Stimulated activated naive CD8-positive, alpha-beta T cell treated with anti-CD3 and anti-CD28 coated beads, Interleukin-15, Interleukin-2, amounts not matched to agents 100 U/mL and 50 U/mL, for 24 hours (primary cell): Measurements from ENCODE around the gene RALGAPA2.
A peak's percentile ranks its signal among the peaks of the same experiment; 100 is the strongest.

ENCODE experiments used
- ATAC-seq: fragments of 150-1000 bp; cut with Tn5 transposase; one replicate; pipeline ENCODE4 v1.10.0; 2021
- DNase-seq: peaks from one replicate; pipeline ENCODE4 v3.0.0; 2021

RALGAPA2 gene

DNA sequence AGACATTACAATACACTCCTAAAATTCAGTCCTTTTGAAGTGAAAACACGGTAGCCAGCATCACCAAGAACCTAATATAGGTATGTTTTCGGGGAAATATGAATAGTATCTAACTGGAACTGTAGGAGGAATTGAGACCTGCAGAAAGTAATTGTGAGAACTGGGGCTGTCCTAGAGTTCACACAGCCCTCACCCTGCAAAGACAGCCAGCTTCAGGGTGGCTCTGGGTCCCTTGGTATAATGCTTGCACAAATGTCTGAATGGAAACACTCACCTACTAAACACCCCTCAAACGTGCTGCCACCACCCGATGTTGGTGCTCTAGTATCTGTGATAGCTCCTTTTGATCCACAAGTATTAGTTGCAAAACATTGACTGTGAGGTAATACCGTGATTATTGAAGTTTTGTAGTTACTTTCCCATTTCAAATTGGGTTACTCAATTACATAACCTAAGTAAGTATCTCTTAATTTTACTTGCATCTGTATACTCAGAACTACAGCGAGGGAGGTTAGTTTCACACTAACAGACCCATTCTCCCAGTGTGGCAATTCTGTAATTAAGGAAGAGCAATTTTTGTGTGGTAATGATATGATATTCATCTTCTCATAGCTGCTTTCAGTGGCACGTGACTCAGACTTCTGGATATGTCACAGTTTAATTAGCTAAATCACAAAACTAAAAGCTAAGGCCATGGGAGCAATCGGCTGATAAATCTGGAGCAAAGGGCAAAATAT, 215.0 kb downstream of the RALGAPA2 start:
- ATAC-seq (peak; percentile 85), DNase-seq (no peak)

- ATAC-seq (no peak), DNase-seq (no peak)
These were observed 216.5 kb downstream of the RALGAPA2 start for GRCh38 chr20:20495729-20496503.

- ATAC-seq (no peak), DNase-seq (no peak)
These were observed 218.7 kb downstream of the RALGAPA2 start for GRCh38 chr20:20493701-20494100.

DNA sequence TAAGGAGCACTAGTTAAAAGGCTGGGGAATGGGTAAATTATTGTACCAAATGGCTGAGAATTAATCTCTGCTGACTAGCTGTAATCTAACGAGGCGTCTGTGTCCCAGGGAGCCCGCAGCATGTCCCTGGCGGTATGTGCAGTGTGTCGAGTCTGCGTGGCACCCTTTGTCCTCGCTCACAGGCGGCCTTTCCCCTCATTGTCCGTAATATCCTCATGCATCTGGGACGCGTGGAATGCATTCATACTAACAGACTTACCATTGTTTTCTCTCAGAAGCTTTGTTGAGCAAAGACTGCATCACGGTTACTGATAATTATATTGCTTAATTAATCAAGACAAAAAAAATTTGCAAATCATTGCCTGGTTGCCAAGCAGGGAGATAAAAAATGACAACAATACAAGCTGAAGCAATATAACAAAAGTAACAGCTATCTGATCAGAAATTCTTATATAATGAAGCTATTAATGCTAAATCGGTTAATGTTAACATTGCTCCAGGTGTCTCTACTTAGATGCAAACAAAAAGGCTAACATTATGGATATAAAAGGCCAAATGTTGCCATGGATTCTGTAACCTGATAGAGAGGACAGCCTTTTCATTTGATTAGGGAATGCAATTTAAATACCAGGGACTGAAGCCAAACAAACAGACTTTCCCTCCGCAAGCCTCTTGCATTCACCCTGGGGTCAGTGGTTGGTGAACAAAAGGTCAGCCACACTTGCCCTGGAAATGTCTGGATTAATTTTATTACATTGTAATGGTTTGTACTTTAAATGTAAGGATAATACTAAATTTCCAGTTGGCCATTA, 219.7 kb downstream of the RALGAPA2 start:
- ATAC-seq (no peak), DNase-seq (no peak)

DNA sequence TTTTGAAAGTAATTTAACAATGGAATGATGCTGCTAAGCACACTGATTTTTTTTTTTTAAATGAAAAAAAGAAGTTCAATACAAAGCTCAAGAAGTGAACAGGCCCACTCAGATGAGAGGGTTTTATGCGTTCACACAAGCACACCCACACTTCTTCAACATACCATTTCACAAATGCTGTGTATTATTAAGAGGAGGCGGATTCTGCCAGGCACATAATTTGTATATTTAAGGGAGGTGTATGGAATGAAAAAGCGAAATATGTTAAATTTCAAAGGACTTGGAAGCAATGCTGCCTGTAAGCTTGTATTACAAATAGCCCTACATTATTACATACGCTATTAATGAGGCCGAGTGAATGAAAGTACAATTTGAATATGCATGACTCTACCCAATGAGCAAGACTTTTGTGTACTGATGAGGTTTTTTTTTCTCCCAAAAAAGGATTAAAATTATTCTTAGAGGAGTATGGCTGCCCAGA, 220.6 kb downstream of the RALGAPA2 start:
- ATAC-seq, result peak; percentile 0
- DNase-seq, result no peak

GRCh38 chr20:20491110-20491783, 221.2 kb downstream of the RALGAPA2 start:
- peak; percentile 76 for ATAC-seq
- peak; percentile 26 for DNase-seq

- DNase-seq (no peak), ATAC-seq (no peak)
These were observed 221.8 kb downstream of the RALGAPA2 start for GRCh38 chr20:20490673-20491072.

GRCh38 chr20:20489648-20490341, 222.6 kb downstream of the RALGAPA2 start:
- DNase-seq, result peak; percentile 22
- ATAC-seq, result no peak

DNA sequence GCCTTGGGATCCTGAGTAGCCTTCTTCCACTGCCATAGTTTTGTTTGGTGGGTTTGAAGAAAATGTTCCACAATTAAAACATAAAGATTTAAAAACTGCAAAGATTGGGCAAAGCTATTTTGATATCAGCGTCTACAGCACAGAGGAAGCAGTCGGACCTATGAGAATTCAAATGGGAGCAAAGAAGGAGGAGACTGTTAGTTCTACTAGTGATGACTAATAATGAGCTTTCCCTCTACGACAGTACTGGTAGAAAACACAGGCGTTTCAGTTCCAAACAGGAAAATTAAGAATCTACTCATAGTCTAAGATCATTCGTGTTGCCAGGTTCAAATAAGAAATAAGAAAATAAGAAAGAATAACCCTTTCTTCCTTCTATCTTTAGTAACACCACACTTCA, 223.4 kb downstream of the RALGAPA2 start:
- ATAC-seq (no peak), DNase-seq (no peak)

DNA sequence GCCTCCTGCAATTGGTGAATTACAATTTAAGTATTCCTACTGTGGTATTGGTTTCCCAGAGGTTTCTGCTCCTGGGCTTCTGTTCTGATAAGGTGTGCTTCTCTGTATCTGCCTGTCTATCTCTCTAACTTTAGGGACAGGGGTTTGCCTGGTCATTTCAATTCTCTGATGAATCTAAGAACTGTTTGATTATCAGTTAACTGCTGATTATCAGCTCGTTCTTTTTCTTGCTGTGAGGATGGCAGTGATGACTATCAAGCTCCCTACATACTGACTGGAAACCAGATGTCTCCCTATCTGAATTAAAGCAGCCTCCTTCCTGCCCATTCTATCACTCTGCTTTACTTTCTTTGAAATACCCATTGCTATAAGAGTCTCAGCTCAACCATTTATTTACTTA, 224.1 kb downstream of the RALGAPA2 start:
- DNase-seq (no peak), ATAC-seq (no peak)

- peak; percentile 40 for DNase-seq
- ATAC-seq, result peak; percentile 54
These were observed 224.6 kb downstream of the RALGAPA2 start for GRCh38 chr20:20487811-20488210.

- ATAC-seq (no peak), DNase-seq (no peak)
These were observed 229.1 kb downstream of the RALGAPA2 start for GRCh38 chr20:20483328-20483727.

GRCh38 chr20:20482453-20482852, 230.0 kb downstream of the RALGAPA2 start:
- ATAC-seq (no peak), DNase-seq (no peak)

- ATAC-seq (peak; percentile 84), DNase-seq (no peak)
These were observed 231.8 kb downstream of the RALGAPA2 start for GRCh38 chr20:20480689-20481088.

DNA sequence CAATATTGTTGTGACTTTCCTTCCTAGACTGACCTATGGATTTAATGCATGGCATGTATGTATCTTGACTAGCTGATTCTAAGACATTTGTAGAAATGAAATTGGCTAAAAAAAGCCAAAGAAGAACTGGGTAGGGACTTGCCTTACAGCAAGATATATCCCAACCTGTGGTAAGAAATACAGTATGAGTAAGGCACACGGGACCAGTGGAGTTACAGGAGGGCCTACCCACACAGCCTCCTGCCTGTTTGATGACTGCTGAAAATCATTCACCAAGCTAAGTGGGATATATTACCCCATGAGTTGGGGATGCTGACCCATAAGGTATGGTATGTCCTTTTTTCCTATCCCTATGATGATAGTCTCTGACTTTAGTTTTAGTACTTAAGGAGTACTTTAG, 232.3 kb downstream of the RALGAPA2 start:
- peak; percentile 66 for ATAC-seq

GRCh38 chr20:20477444-20478041, 234.9 kb downstream of the RALGAPA2 start:
- no peak for ATAC-seq

More for the DNA sequence above, 232.3 kb downstream of the RALGAPA2 start:
- no peak for DNase-seq

DNA sequence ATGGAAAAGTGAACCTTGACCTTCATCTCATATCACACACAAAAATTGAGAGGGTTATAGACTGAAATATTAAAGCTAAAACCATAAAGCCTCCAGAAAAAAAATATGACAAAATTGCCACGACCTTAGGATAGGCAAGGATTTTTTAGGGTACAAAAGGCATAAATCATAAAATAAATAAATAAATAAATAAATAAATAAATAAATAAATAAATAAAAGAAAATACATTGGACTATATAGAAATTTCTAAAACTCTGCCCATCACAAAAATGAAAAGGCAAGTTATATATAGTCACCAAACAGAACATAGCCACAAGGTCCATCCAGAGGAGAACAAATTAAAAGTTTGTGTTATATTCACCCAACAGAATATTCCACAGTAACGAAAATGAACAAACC, 235.9 kb downstream of the RALGAPA2 start:
- DNase-seq, result no peak

More at GRCh38 chr20:20477444-20478041, 234.9 kb downstream of the RALGAPA2 start:
- DNase-seq, result no peak

GRCh38 chr20:20473657-20474056, 238.8 kb downstream of the RALGAPA2 start:
- ATAC-seq (no peak), DNase-seq (no peak)

More for the DNA sequence above, 235.9 kb downstream of the RALGAPA2 start:
- ATAC-seq, result no peak

DNA sequence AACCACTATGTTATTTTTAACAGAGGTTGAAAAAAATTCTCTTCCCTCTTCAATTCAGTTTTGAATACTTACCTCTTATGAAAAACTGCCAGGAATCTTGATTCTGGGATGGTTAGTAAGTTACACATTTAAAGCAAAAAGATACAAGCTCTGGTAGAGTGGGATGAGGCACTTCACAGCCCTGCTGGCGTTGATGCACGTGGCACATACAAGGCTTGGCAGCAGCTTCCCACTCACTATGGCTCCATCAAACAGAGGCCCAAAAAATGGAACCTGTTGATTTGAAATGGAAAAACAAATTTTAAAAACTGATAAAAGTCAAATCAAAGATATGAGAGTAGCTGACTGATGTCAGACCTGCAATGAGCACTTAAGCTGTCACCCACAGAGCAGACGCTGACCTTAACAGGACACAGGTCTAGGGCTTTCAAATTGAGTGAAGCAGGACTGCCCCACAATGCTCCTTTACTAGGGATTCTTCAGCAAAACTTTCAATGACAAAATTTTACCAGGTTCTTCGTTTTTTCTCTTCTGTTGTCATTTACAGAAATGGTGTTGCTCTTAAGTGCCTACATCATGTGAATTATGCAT, 239.7 kb downstream of the RALGAPA2 start:
- ATAC-seq (no peak), DNase-seq (no peak)

DNA sequence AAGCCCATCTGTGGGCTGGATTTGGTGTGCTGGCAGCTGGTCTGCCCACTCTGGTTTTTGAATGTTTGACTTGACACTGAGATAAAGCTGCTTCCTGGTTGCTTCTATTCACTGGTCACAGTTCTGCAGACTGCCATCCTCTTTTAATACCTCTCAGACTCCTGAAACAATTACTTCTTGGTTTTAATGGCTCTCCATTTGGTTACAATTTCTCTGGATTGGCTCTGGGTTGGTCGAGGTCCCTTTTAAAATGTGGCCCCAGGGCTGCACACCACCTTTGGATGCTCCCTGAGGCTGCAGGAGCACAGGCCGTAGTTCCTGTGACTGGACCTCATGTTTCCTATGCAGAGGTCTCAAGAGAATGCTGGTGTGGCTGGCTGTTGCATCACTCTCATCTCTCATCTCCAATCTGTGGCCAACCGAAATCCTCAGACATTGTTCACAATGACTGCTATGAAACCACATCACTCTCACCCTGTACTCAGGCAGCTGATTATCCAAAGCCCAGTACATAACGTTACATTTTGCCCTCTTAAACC, 246.0 kb downstream of the RALGAPA2 start:
- peak; percentile 88 for ATAC-seq
- no peak for DNase-seq
